GM12891 (cell line): Measurements from ENCODE around the gene REX1BD.

Experiments used
- POLR2A ChIP-seq: IDR thresholded peaks from 2 replicates; pipeline ENCODE4 v1.6.1; 2011; ENCODE audit warnings: low read depth, low read length, control low read depth
- POLR2AphosphoS5 ChIP-seq: IDR thresholded peaks from 2 replicates; pipeline ENCODE4 v1.6.1; 2011; ENCODE audit warnings: low read depth, low read length, control low read depth

DNA sequence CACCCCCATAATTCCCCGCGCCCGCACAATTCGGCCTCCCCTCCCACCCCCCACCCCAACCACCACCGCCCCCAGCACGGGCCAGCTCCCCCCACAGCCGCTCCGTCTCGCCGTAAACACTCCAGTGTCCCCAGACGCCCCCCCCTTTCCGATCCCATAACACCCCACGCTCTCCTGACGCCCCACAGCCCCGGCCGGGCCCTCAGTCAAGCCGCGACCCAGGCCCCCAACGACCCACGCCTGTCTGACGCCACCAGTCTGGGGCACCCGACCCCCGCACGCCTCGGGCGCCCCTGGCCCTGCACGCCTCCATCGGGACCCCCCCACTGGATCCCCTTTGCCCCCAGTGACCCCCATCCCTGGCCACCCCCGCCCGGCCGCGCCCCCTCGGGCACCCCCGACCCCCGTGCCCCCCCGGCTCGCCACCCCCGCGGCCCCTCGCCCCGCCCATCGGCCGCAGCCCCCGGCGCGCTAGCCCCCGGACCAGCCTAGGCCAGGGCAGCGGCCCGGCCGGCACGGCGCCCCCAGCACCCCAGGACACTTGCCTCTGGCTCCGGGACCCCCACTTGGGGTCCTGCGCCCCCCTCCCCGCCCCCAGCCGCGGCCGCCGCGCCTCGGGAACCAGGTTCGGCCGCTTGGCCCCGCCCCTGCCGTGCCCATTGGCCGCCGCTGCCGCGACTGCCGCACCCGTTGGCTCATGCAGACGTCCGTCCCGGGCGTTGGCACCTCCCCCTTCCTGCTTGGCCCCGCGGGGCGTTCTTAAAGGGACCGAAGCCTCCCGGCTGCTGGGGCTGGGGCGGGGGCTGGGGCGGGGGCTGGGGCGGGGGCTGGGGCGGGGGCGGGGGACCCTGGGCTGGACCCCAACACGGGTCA is 45.4 kb upstream of the REX1BD start, which contains the start of gene FKBP8:
- TF ChIP-seq POLR2A, result no peak
- TF ChIP-seq POLR2AphosphoS5, result no peak
